ENCODE data around the gene ITGB5. TPM values are rescaled to one million over a fixed set of nuclear protein-coding genes. Genes with fewer than 3 reads are reported as not detected.

The ITGB5 gene
- total and polyA plus RNA-seq, 4 donors: 16.9 to 66.6 (median 48.0) TPM

GRCh38 chr3:124920718-124921117 is 33.6 kb upstream of the ITGB5 start:
- TF ChIP-seq YY1 (IDR thresholded peaks at IDR 0.05) (peak; percentile 31), SP1 (IDR thresholded peaks at IDR 0.05) (peak; percentile 12), RXRA (IDR thresholded peaks at IDR 0.05) (peak in 1 of 2 donors; percentile 39), ZBTB33 (IDR thresholded peaks at IDR 0.05) (no peak), NR2F2 (IDR thresholded peaks at IDR 0.05) (no peak), HNF4A (conservative IDR thresholded peaks at IDR 0.05) (peak; percentile 57 to 66)
- WGBS: 43% methylated on average over 5 of the region's 5 CpGs
- Histone ChIP-seq H3K9ac (ENCODE audit: low read depth in 1 of 2, low read length in 2 of 2) (no peak overlapping the region), H3K27ac (ENCODE audit: low read depth in 1 of 2, low read length in 2 of 2) (no peak overlapping the region), H3K4me3 (ENCODE audit: low read depth in 1 of 3, low read length in 3 of 3) (no peak overlapping the region), H3K36me3 (ENCODE audit: control insufficient read depth in 4 of 4, insufficient read depth in 3 of 4, low read depth in 1 of 4, low read length in 3 of 4) (no peaks in the 10 kb centered on the region), H3K27me3 (ENCODE audit: control insufficient read depth in 4 of 4, insufficient read depth in 4 of 4, low read length in 3 of 4) (no peaks in the 10 kb centered on the region), H3K4me1 (ENCODE audit: control insufficient read depth in 4 of 4, insufficient read depth in 4 of 4, low read length in 3 of 4) (peaks cover 0 to 8% (median 0%) of the 10 kb centered on the region in 4 donors), H3K9me3 (ENCODE audit: control insufficient read depth in 4 of 4, low read length in 3 of 4) (no peaks in the 10 kb centered on the region)
- DNase-seq (ENCODE audit: low spot score): no peak

GRCh38 chr3:124919756-124920155 is 32.6 kb upstream of the ITGB5 start:
- WGBS: 75% methylated on average over 2 of the region's 2 CpGs
- no peaks in the 10 kb centered on the region for H3K27me3 ChIP-seq (ENCODE audit: control insufficient read depth in 4 of 4, insufficient read depth in 4 of 4, low read length in 3 of 4)
- no peaks in the 10 kb centered on the region for H3K36me3 ChIP-seq (ENCODE audit: control insufficient read depth in 4 of 4, insufficient read depth in 3 of 4, low read depth in 1 of 4, low read length in 3 of 4)
- H3K27ac ChIP-seq (ENCODE audit: low read depth in 1 of 2, low read length in 2 of 2): no peak overlapping the region
- no peaks in the 10 kb centered on the region for H3K9me3 ChIP-seq (ENCODE audit: control insufficient read depth in 4 of 4, low read length in 3 of 4)
- peaks cover 0 to 8% (median 0%) of the 10 kb centered on the region in 4 donors for H3K4me1 ChIP-seq (ENCODE audit: control insufficient read depth in 4 of 4, insufficient read depth in 4 of 4, low read length in 3 of 4)
- H3K9ac ChIP-seq (ENCODE audit: low read depth in 1 of 2, low read length in 2 of 2): no peak overlapping the region
- no peak for DNase-seq (ENCODE audit: low spot score)
- no peak for TF ChIP-seq RXRA (IDR thresholded peaks at IDR 0.05)
- H3K4me3 ChIP-seq (ENCODE audit: low read depth in 1 of 3, low read length in 3 of 3): no peak overlapping the region

GRCh38 chr3:124918524-124918923 is 31.4 kb upstream of the ITGB5 start:
- no peaks in the 10 kb centered on the region for H3K27me3 ChIP-seq (ENCODE audit: control insufficient read depth in 4 of 4, insufficient read depth in 4 of 4, low read length in 3 of 4)
- no peak overlapping the region for H3K27ac ChIP-seq (ENCODE audit: low read depth in 1 of 2, low read length in 2 of 2)
- H3K9me3 ChIP-seq (ENCODE audit: control insufficient read depth in 4 of 4, low read length in 3 of 4): no peaks in the 10 kb centered on the region
- TF ChIP-seq RXRA (IDR thresholded peaks at IDR 0.05) (peak in 1 of 2 donors; percentile 7), ATF3 (IDR thresholded peaks at IDR 0.05) (no peak), FOXA2 (IDR thresholded peaks at IDR 0.05) (no peak), HNF4A (conservative IDR thresholded peaks at IDR 0.05) (peak; percentile 34 to 64), GABPA (IDR thresholded peaks at IDR 0.05 in 1 of 2, conservative IDR thresholded peaks at IDR 0.05 in 1 of 2) (no peak), MAX (IDR thresholded peaks at IDR 0.05) (no peak)
- no peak overlapping the region for H3K9ac ChIP-seq (ENCODE audit: low read depth in 1 of 2, low read length in 2 of 2)
- no peak overlapping the region for H3K4me3 ChIP-seq (ENCODE audit: low read depth in 1 of 3, low read length in 3 of 3)
- 83% methylated on average over 2 of the region's 2 CpGs for WGBS
- no peaks in the 10 kb centered on the region for H3K36me3 ChIP-seq (ENCODE audit: control insufficient read depth in 4 of 4, insufficient read depth in 3 of 4, low read depth in 1 of 4, low read length in 3 of 4)
- no peak for DNase-seq (ENCODE audit: low spot score)
- H3K4me1 ChIP-seq (ENCODE audit: control insufficient read depth in 4 of 4, insufficient read depth in 4 of 4, low read length in 3 of 4): peaks cover 0 to 7% (median 0%) of the 10 kb centered on the region in 4 donors

- 79% methylated on average over 8 of the region's 8 CpGs for WGBS
- Histone ChIP-seq H3K4me1 (ENCODE audit: control insufficient read depth in 4 of 4, insufficient read depth in 4 of 4, low read length in 3 of 4) (peaks cover 0 to 4% (median 0%) of the 10 kb centered on the region in 4 donors), H3K27ac (ENCODE audit: low read depth in 1 of 2, low read length in 2 of 2) (no peak overlapping the region), H3K9me3 (ENCODE audit: control insufficient read depth in 4 of 4, low read length in 3 of 4) (no peaks in the 10 kb centered on the region), H3K9ac (ENCODE audit: low read depth in 1 of 2, low read length in 2 of 2) (no peak overlapping the region), H3K36me3 (ENCODE audit: control insufficient read depth in 4 of 4, insufficient read depth in 3 of 4, low read depth in 1 of 4, low read length in 3 of 4) (no peaks in the 10 kb centered on the region), H3K4me3 (ENCODE audit: low read depth in 1 of 3, low read length in 3 of 3) (no peak overlapping the region), H3K27me3 (ENCODE audit: control insufficient read depth in 4 of 4, insufficient read depth in 4 of 4, low read length in 3 of 4) (no peaks in the 10 kb centered on the region)
- DNase-seq (ENCODE audit: low spot score): no peak
- TF ChIP-seq CTCF (IDR thresholded peaks at IDR 0.05; ENCODE audit: low read depth, low read length, missing input control): no peak
- TF ChIP-seq FOXA1 (IDR thresholded peaks at IDR 0.05): no peak
- no peak for TF ChIP-seq ATF3 (IDR thresholded peaks at IDR 0.05)
- no peak for TF ChIP-seq SP1 (IDR thresholded peaks at IDR 0.05)
- no peak for TF ChIP-seq GABPA (IDR thresholded peaks at IDR 0.05 in 1 of 2, conservative IDR thresholded peaks at IDR 0.05 in 1 of 2)
- no peak for TF ChIP-seq MAX (IDR thresholded peaks at IDR 0.05)
- no peak for TF ChIP-seq YY1 (IDR thresholded peaks at IDR 0.05)
- no peak for TF ChIP-seq TAF1 (conservative IDR thresholded peaks at IDR 0.05)
- no peak for TF ChIP-seq EGR1 (IDR thresholded peaks at IDR 0.05; ENCODE audit: low read depth in 2 of 2)
- TF ChIP-seq RAD21 (IDR thresholded peaks at IDR 0.05): no peak
Measured at GRCh38 chr3:124916837-124917409, 29.8 kb upstream of the ITGB5 start.

All from liver (tissue), 9 donors.